Liver (tissue), 9 donors: Measurements from ENCODE around the gene KCNMA1. TPM values are rescaled to one million over a fixed set of nuclear protein-coding genes. Genes with fewer than 3 reads are reported as not detected.

Experiments used
- DNase-seq: peaks from one replicate; pipeline ENCODE4 v3.0.0-alpha.2; 2017; ENCODE audit warnings: low spot score
- H3K27ac ChIP-seq, 2 donors: one replicate each; pipeline ENCODE4 v1.7.0; 2013; ENCODE audit warnings: inconsistent platforms in 2 of 2, low read length in 2 of 2, control low read depth in 1 of 2, low read depth in 1 of 2, mild to moderate bottlenecking in 1 of 2
- H3K27me3 ChIP-seq, 4 donors: one replicate each; pipeline versions ENCODE4 v1.6.1 to v1.7.0; 2013; ENCODE audit warnings: low read length in 3 of 4, inconsistent platforms in 1 of 4, mild to moderate bottlenecking in 1 of 4, moderate library complexity in 1 of 4; ENCODE audit not compliant: control insufficient read depth in 4 of 4, insufficient read depth in 4 of 4
- H3K36me3 ChIP-seq, 4 donors: one replicate each; pipeline versions ENCODE4 v1.6.1 to v1.7.0; 2013; ENCODE audit warnings: low read length in 3 of 4, mild to moderate bottlenecking in 3 of 4, low read depth in 1 of 4, moderate library complexity in 1 of 4; ENCODE audit not compliant: control insufficient read depth in 4 of 4, insufficient read depth in 3 of 4
- H3K4me1 ChIP-seq, 4 donors: one replicate each; pipeline versions ENCODE4 v1.6.1 to v1.7.0; 2013; ENCODE audit warnings: low read length in 3 of 4, mild to moderate bottlenecking in 3 of 4, moderate library complexity in 1 of 4; ENCODE audit not compliant: control insufficient read depth in 4 of 4, insufficient read depth in 4 of 4
- H3K4me3 ChIP-seq, 3 donors: one replicate each; pipeline versions ENCODE4 v1.6.1 to v1.7.0; 2013; ENCODE audit warnings: low read length in 3 of 3, control low read depth in 1 of 3, low read depth in 1 of 3, mild to moderate bottlenecking in 1 of 3
- H3K9ac ChIP-seq, 2 donors: one replicate each; pipeline ENCODE4 v1.7.0; 2013; ENCODE audit warnings: low read length in 2 of 2, mild to moderate bottlenecking in 2 of 2, moderate library complexity in 2 of 2, control low read depth in 1 of 2, low read depth in 1 of 2
- H3K9me3 ChIP-seq, 4 donors: one replicate each; pipeline versions ENCODE4 v1.6.1 to v1.7.0; 2013; ENCODE audit warnings: low read length in 3 of 4; ENCODE audit not compliant: control insufficient read depth in 4 of 4
- ATF3 ChIP-seq: IDR thresholded peaks from 2 replicates; pipeline ENCODE4 v1.6.1; 2016; ENCODE audit warnings: antibody characterized with exemption
- CTCF ChIP-seq: fragments of 150-350 bp; IDR thresholded peaks from 2 replicates; pipeline ENCODE4 v1.5.1; 2017; ENCODE audit warnings: improper control_type of control experiment, low read depth, low read length; ENCODE audit not compliant: missing input control
- EGR1 ChIP-seq, 2 donors: IDR thresholded peaks; 2 replicates each; pipeline ENCODE4 v1.6.1; 2016 to 2018; ENCODE audit warnings: antibody characterized with exemption in 2 of 2, low read depth in 2 of 2
- FOXA1 ChIP-seq: IDR thresholded peaks from 2 replicates; pipeline ENCODE4 v1.6.1; 2016; ENCODE audit warnings: antibody characterized with exemption
- FOXA2 ChIP-seq: IDR thresholded peaks from 2 replicates; pipeline ENCODE4 v1.6.1; 2016; ENCODE audit warnings: antibody characterized with exemption
- GABPA ChIP-seq, 2 donors: IDR thresholded peaks in 1 of 2; conservative IDR thresholded peaks in 1 of 2; 2 replicates each; pipeline ENCODE4 v1.6.1; 2016; ENCODE audit warnings: antibody characterized with exemption in 2 of 2, mild to moderate bottlenecking in 1 of 2, moderate library complexity in 1 of 2
- HNF4A ChIP-seq, 2 donors: conservative IDR thresholded peaks; 2 replicates each; pipeline ENCODE4 v1.6.1; 2016; ENCODE audit warnings: antibody characterized with exemption in 2 of 2, mild to moderate bottlenecking in 2 of 2
- HNF4G ChIP-seq: IDR thresholded peaks from 2 replicates; pipeline ENCODE4 v1.6.1; 2016; ENCODE audit warnings: antibody characterized with exemption
- JUND ChIP-seq, 2 donors: IDR thresholded peaks; 2 replicates each; pipeline ENCODE4 v1.6.1; 2016; ENCODE audit warnings: antibody characterized with exemption in 2 of 2
- MAX ChIP-seq: IDR thresholded peaks from 2 replicates; pipeline ENCODE4 v1.6.1; 2016; ENCODE audit warnings: antibody characterized with exemption
- NR2F2 ChIP-seq: IDR thresholded peaks from 2 replicates; pipeline ENCODE4 v1.6.1; 2016; ENCODE audit warnings: antibody characterized with exemption
- RAD21 ChIP-seq, 2 donors: IDR thresholded peaks; 2 replicates each; pipeline ENCODE4 v1.6.1; 2016; ENCODE audit warnings: antibody characterized with exemption in 2 of 2, mild to moderate bottlenecking in 2 of 2
- REST ChIP-seq: IDR thresholded peaks from 2 replicates; pipeline ENCODE4 v1.6.1; 2016; ENCODE audit warnings: antibody characterized with exemption, mild to moderate bottlenecking
- RXRA ChIP-seq, 2 donors: IDR thresholded peaks; 2 replicates each; pipeline ENCODE4 v1.6.1; 2017 to 2018; ENCODE audit warnings: antibody characterized with exemption in 2 of 2, mild to moderate bottlenecking in 1 of 2
- SP1 ChIP-seq: IDR thresholded peaks from 2 replicates; pipeline ENCODE4 v1.6.1; 2018; ENCODE audit warnings: antibody characterized with exemption, mild to moderate bottlenecking
- TAF1 ChIP-seq: conservative IDR thresholded peaks from 2 replicates; pipeline ENCODE4 v1.6.1; 2016; ENCODE audit warnings: antibody characterized with exemption, mild to moderate bottlenecking
- YY1 ChIP-seq: IDR thresholded peaks from 2 replicates; pipeline ENCODE4 v1.6.1; 2016; ENCODE audit warnings: antibody characterized with exemption, mild to moderate bottlenecking
- ZBTB33 ChIP-seq: IDR thresholded peaks from 2 replicates; pipeline ENCODE4 v1.6.1; 2016; ENCODE audit warnings: antibody characterized with exemption
- WGBS: extraction: QIAGEN DNeasy Blood & Tissue Kit; methylation state at CpG from one replicate; pipeline ENCODE4 v1.1.7; 2013; 5-methylcytosine and 5-hydroxymethylcytosine counted together
- polyA plus RNA-seq, 2 donors: library from polyadenylated mRNA; stranded (reverse) in 1 of 2; unstranded in 1 of 2; fragments of 200-250 nt in 1 of 2; fragments of >200 nt in 1 of 2; fragmentation: Nextera tagmentation in 1 of 2; extraction: Ambion mirVana in 1 of 2; gene quantifications; one replicate each; pipeline versions ENCODE4 v1.2.1 to v1.2.3, GENCODE V29; 2013 to 2015
- total RNA-seq, 2 donors: library from RNA; depleted of rRNA; stranded (reverse); fragments of >200 nt; gene quantifications; one replicate each; pipeline ENCODE4 v1.2.3, GENCODE V29; 2014
- donor health status: healthy.
- donor health status: healthy.
- donor health status: healthy.
- donor health status: healthy.
- donor health status: healthy.

Gene KCNMA1
- total and polyA plus RNA-seq, 4 donors: 2.5 to 9.7 (median 4.7) TPM

- no peak overlapping the region for H3K27ac ChIP-seq
- peaks cover 0 to 5% (median 2%) of the 10 kb centered on the region in 4 donors for H3K4me1 ChIP-seq
- no peak for TF ChIP-seq YY1
- no peak for TF ChIP-seq ZBTB33
- no peak for TF ChIP-seq RAD21 (IDR thresholded peaks at IDR 0.05)
- no peak for TF ChIP-seq REST
- TF ChIP-seq ATF3: no peak
- TF ChIP-seq HNF4G: no peak
- no peak for TF ChIP-seq HNF4A (conservative IDR thresholded peaks at IDR 0.05)
- TF ChIP-seq GABPA (IDR thresholded peaks at IDR 0.05 in 1 of 2, conservative IDR thresholded peaks at IDR 0.05 in 1 of 2): no peak
- no peak overlapping the region for H3K4me3 ChIP-seq
- H3K27me3 ChIP-seq: no peaks in the 10 kb centered on the region
- DNase-seq: no peak
- H3K9ac ChIP-seq: no peak overlapping the region
- H3K9me3 ChIP-seq: no peaks in the 10 kb centered on the region
- WGBS: 77% methylated on average over 4 of the region's 4 CpGs
- peaks cover 0 to 8% (median 2%) of the 10 kb centered on the region in 4 donors for H3K36me3 ChIP-seq
Measured at GRCh38 chr10:77114181-77114821, 523.3 kb downstream of the KCNMA1 start.

- H3K4me3 ChIP-seq: no peak overlapping the region
- H3K27ac ChIP-seq: no peak overlapping the region
- H3K9me3 ChIP-seq: no peaks in the 10 kb centered on the region
- H3K4me1 ChIP-seq: peaks cover 0 to 5% (median 2%) of the 10 kb centered on the region in 4 donors
- DNase-seq: no peak
- H3K9ac ChIP-seq: no peak overlapping the region
- peaks cover 0 to 8% (median 2%) of the 10 kb centered on the region in 4 donors for H3K36me3 ChIP-seq
- 54% methylated on average over 12 of the region's 12 CpGs for WGBS
- H3K27me3 ChIP-seq: no peaks in the 10 kb centered on the region
- peak; percentile 8 for TF ChIP-seq SP1
- TF ChIP-seq GABPA (IDR thresholded peaks at IDR 0.05 in 1 of 2, conservative IDR thresholded peaks at IDR 0.05 in 1 of 2): no peak
- TF ChIP-seq HNF4G: peak; percentile 42
- TF ChIP-seq TAF1: no peak
- TF ChIP-seq EGR1 (IDR thresholded peaks at IDR 0.05; ENCODE audit: low read depth in 2 of 2): no peak
- no peak for TF ChIP-seq ZBTB33
- no peak for TF ChIP-seq FOXA1
- peak; percentile 86 for TF ChIP-seq CTCF
- TF ChIP-seq JUND (IDR thresholded peaks at IDR 0.05): no peak
- no peak for TF ChIP-seq MAX
- no peak for TF ChIP-seq RXRA (IDR thresholded peaks at IDR 0.05)
- peak; percentile 57 to 80 for TF ChIP-seq HNF4A (conservative IDR thresholded peaks at IDR 0.05)
- no peak for TF ChIP-seq ATF3
- peak; percentile 98 to 99 for TF ChIP-seq RAD21 (IDR thresholded peaks at IDR 0.05)
- TF ChIP-seq NR2F2: no peak
- TF ChIP-seq FOXA2: no peak
Measured at GRCh38 chr10:77111611-77112550, 525.7 kb downstream of the KCNMA1 start.
